MM.1S (cell line): Measurements from ENCODE around the gene COL12A1.

Experiments
- EZH2 ChIP-seq: fragments of 300-600 bp; sonication (generic); optimal IDR thresholded peaks from 2 replicates; pipeline ENCODE3; 2017; ENCODE audit warnings: low read depth, mild to moderate bottlenecking, antibody characterized with exemption, low read length, mixed read lengths
- EZH2phosphoT487 ChIP-seq: fragments of 300-600 bp; sonication (generic); IDR thresholded peaks from 2 replicates; pipeline ENCODE4 v1.6.1; 2018; ENCODE audit warnings: antibody characterized with exemption, low read length
- TF ChIP-seq, protein P1 (sequence below): fragments of 300-600 bp; sonication (generic); IDR thresholded peaks from 2 replicates; pipeline ENCODE4 v1.5.1; 2016; ENCODE audit warnings: antibody characterized with exemption, low read length, mixed read lengths

DNA sequence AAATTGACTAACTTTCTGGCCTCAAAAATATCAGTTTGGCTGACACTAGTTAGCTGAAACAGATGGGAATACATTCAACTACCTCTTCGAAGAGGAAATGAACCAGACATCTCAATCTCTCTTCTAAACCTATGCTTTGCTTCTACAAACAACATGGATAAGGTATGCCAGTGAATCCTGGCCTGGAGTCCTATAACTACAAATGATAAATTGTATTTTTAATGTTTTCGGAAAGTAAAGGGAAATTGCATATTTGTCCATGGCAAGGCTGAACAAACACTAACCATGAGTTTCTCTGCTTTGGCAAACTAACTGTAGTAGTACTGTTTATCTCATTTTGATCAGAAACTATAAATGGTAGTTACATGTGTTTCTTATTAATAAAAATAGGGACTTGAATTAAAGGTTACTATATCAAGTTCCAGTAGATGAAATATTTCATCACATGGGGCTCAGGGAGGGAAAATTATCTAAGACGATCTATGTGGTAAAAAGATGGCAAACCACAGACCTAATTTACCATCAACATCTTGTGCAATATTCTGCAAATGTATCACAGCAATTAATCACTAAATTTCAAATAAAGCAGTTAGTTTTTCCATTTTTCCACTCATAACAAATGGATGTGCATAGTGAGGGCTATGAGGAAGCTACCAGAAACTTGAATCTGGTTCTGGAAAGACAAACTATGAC is 76.8 kb downstream of the COL12A1 start:
- TF ChIP-seq, protein P1, sequence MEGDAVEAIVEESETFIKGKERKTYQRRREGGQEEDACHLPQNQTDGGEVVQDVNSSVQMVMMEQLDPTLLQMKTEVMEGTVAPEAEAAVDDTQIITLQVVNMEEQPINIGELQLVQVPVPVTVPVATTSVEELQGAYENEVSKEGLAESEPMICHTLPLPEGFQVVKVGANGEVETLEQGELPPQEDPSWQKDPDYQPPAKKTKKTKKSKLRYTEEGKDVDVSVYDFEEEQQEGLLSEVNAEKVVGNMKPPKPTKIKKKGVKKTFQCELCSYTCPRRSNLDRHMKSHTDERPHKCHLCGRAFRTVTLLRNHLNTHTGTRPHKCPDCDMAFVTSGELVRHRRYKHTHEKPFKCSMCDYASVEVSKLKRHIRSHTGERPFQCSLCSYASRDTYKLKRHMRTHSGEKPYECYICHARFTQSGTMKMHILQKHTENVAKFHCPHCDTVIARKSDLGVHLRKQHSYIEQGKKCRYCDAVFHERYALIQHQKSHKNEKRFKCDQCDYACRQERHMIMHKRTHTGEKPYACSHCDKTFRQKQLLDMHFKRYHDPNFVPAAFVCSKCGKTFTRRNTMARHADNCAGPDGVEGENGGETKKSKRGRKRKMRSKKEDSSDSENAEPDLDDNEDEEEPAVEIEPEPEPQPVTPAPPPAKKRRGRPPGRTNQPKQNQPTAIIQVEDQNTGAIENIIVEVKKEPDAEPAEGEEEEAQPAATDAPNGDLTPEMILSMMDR = no peak
- TF ChIP-seq EZH2 (no peak), EZH2phosphoT487 (no peak)
